ENCODE measurements around the gene MPP2.

DNA sequence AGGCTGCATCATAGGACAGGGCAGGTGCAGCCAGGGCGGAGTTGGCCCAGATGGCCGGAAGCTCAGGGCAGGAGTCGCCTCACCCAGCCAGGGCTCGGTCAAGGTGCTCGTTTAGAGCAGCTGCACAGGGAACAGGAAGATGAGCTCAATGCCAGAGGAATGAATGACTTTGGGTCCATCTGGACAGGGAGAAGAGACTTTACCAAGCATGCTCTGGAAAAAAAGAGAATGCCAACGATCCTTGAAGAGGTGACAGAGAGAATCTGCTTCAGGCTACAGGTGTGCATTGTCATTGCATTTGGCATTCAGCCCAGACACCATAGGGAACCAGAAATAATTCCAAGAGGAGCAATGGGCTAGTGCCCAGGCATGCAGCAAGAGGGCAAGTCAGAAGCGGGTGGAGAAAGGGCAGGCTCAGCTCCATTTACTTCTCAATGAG, 67.6 kb downstream of the MPP2 start:
- TF ChIP-seq, protein P1, sequence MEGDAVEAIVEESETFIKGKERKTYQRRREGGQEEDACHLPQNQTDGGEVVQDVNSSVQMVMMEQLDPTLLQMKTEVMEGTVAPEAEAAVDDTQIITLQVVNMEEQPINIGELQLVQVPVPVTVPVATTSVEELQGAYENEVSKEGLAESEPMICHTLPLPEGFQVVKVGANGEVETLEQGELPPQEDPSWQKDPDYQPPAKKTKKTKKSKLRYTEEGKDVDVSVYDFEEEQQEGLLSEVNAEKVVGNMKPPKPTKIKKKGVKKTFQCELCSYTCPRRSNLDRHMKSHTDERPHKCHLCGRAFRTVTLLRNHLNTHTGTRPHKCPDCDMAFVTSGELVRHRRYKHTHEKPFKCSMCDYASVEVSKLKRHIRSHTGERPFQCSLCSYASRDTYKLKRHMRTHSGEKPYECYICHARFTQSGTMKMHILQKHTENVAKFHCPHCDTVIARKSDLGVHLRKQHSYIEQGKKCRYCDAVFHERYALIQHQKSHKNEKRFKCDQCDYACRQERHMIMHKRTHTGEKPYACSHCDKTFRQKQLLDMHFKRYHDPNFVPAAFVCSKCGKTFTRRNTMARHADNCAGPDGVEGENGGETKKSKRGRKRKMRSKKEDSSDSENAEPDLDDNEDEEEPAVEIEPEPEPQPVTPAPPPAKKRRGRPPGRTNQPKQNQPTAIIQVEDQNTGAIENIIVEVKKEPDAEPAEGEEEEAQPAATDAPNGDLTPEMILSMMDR (IDR thresholded peaks at IDR 0.05), result no peak
- TF ChIP-seq POLR2A (IDR thresholded peaks at IDR 0.05), result peak in 1 of 3 donors; percentile 24

All from body of pancreas (tissue), 4 donors.